NCI-H1417 (cell line): ENCODE measurements around the gene CH25H.

Experiments used
- DNase-seq, 3 experiments: peaks; one replicate each; lab custom pipeline; 2025; lab: John Stamatoyannopoulos, UW

Gene CH25H

DNA sequence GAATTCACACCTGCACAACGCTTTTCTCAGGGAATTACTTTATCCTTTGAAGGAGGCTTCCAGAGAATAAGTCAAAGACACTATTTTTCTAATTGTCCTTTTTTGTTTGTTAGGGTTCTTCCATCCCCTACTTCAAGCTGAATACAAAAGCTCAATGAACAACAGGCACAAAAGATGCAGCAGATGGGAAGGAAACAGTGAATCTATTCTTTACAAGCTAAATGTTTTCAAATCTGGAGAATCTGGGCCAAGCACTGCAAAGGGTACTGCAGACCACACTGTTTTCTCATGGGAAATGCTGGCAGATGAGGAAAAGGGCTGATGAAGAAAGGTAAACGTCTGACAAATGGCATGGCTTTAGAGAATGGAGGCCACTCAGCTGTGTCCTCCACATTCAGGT is 25.9 kb upstream of the CH25H start:
- DNase-seq, result no peak

DNA sequence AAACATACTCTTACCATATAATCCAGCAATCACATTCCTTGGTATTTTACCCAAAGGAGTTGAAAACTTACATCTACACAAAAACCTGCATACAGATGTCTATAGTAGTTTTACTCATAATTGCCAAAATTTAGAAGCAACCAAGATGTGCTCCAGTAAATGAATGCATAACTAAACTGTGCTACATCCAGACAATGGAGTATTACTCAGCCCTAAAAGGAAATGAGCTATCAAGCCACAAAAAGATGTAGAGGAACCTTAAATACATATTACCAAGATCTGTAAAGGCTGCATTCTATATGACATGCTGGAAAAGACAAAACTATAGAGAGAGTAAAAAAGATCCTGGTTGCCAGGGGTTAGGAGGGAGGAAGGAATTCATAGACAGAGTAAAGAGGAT is 21.8 kb upstream of the CH25H start:
- DNase-seq, result no peak

DNA sequence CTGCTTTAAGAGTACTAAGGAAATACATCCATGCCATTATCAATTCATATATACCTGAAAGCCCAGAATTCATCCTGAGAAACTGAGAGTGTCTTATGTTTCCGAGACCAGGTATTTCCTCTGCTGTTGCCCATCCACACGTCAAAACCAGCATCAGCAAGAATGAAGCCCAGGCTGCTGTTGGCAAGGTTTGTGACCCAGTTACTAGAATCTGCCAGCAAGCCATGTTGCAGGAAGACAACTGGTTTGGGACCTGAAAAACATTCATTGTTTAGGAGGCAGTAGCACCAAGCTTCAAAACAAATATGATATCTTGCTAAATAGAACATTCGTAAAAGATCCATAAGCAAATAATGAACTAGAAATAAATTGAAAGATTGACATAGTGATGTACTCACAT is 21.0 kb upstream of the CH25H start:
- no peak for DNase-seq

DNA sequence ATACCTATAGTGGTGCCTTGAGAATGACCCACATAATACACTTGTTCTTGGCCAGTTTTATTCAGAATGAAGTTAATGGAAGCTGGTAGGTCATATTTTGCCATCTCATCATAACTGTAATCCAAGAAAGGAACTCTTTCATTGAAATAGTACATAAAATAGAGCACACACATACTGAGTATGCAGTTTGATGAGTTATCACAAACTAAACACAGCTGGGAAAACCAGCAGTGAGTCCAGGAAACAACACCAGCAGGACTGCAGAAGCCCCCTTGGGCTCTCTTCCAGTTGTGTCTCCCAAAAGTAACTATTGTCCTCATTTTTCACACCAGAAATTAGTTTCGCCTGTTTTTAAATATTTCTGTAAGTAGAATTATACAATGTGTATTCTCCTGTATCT is 19.8 kb upstream of the CH25H start:
- no peak for DNase-seq

DNA sequence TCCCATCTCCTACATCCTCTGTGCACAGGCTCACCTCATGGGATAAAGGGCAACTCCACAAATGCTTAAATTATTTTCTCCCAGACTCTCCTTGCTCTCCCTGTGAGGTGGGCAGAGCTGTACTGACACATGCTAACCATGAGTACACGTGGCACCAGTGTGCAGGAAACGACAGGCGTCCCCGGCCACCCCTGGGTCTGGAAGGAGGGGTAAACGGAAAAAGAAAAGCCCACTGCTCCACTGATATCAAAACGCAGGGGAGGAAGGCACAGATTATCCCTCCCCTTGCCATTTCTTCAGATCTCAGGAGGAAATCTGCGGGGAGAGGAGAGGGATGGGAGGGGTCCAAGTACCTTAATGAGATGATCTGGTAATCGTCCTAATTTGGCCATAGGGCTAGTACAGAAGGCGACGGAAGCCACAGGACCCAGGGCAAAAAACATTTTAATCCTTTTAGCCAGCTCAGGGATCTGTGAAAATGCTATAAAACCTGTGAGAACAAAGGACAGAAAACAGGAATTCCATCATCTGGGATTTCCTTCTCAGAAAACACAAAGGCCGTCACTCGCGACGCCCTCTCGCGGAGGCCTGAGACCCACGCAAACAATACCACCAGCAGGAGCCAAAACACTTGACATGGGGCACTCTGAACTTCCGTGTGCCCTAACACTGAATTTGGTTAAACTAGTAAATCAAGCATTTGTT is 17.8 kb upstream of the CH25H start:
- peak in 2 of 3 experiments; percentile 18 to 51 for DNase-seq

DNA sequence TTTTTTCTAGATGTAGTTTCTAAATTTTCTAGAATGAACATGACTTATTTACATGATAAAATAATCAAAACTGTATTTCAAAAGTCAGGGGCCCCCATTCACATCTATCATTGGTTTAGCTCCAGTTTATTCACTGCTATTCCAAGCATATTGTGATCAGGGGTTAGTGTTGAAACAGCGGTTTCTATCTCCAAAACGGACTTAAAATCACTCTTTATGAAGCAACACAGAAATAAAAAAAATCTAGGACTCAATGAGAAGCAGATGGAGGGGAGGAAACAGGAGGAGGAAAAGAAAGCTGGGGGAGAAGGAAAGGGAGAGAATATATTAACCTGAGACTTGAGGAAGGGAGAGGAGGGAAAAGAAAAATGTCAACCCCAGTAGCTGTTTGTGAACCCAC is 14.8 kb upstream of the CH25H start:
- DNase-seq, result no peak

DNA sequence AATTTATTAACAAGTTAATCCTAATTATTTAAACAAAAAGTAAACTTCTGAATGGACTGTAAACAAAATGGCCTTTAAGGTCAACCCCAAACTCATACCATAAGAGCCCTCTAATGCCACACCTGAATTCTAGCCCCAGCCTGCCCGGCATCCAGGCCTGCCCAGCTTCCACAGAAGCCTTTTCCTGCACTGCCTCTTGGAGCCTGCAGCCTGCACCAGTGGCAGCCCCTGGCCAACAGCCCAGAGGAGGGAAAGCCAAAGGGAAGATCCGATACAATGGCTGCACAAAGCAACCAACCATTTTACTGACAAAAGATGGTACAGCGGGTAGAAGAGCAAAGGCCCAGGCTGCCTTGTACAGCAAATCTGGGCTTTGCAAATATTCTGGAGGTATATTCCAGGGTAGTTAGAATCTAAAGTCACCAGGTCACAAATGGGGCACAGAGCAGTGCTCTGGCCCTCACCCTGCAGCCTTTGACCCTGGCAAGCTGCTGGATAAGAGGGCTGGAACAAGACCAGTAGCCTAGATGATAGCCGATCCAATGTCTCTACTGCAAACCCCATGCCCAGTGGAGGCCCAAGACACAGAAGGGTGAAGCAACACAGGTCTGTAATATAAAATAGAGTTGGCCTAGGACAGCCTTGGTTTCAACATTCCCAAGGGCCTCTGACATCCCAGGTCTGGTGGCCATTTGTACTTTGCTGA is 12.5 kb upstream of the CH25H start:
- no peak for DNase-seq

DNA sequence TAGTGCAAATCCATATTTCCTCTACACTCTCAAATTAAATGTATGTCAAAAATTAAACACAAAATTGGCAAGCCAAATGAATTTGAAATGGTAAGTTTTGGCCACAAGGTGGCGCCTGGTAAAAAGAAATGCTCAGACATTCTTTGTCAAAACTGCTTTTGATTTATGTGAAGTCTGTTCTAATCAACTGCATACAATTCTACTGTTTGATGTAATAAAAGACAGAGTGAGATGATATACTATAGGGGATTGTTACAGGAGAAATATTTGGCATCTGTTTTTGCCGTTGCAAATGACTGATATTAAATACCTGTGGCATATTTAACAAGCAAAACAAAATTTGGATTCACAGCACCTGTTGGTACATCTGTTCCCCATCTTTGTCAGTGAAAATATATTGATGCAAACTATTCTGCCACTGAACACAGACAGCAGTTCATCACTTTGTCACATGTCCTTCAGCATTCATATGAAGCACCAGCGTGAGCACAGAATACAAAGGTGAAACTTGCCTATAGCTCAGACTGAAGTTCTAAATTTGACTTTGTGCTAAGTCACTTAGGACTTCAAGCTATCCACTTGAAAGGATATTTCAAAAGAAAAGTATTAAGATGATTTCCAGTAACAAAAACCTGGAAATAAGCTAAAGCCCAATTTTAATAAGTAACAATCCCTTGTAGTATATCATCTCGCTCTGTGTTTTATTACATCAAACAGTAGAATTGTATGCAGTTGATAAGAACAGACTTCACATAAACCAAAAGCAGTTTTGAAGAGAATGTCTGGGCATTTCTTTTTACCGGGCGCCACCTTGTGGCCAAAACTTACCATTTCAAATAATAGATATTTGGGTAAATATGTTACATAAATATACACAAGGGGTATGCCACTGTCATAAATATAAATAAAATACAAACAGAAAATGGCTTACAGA is 10.2 kb upstream of the CH25H start:
- peak; percentile 40 to 74 (median 41) for DNase-seq

DNA sequence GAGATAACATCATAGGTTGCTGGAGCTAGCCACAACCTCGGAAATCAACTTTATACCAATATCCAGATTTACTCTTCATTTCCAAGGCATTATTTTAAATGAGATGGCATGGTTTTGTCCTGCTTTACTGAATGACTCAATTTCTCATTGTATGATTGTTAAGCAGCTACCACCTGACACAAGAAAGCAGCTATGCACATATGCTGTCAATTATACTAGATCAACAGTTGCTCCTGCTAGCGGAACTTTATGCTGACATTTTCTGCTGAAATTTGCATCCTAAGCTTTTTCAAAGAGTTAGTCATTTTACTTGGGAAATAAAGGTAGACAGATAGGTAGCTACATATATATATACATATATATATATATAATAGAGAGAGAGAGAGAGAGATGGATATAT is 8.9 kb upstream of the CH25H start:
- DNase-seq, result no peak

DNA sequence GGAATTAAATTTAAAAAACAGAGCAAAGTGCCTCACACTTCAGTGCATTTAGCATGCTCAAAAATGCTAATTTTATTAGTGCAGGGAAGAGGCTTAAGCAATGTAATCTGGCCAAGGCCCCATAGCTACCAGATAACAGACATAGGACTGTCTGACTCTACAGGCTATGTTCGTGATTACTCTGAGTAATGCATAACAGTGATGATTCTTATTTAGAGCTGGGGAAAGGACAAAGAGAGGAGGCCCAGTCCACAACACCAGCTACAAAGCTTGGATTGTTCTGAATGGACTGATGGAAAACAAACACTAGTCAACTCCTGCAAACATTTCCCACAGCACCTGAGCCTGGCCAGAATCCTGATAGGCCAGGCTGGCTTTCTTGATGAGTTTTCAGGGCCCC is 8.4 kb upstream of the CH25H start:
- no peak for DNase-seq

DNA sequence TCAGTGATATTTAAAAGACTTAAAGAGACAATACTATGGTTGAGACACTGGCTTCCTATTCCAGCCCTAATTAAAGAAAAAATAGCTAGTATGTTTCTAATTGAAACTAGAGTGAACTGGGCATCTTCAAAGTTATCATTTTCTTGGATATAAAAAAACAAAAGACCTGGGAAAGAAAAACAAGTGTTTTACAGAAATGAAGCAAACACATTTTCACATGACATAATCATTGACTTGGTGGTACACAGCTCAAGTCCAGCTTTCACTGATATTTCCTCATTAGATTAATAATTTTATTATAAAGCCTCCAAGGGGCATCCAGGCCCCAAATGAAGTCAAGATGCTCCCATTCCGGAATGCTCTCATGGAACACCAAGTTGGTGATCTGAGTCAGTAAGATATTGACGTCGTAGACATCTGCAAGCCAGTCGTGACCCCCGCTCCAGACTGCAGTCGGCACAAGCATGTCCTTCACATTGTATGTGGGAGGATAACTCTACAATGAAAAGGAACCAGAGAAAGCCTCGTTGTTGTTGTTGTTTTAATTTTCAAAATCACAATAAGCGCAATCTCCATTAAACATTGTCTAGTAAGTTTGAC is 7.5 kb upstream of the CH25H start:
- no peak for DNase-seq

DNA sequence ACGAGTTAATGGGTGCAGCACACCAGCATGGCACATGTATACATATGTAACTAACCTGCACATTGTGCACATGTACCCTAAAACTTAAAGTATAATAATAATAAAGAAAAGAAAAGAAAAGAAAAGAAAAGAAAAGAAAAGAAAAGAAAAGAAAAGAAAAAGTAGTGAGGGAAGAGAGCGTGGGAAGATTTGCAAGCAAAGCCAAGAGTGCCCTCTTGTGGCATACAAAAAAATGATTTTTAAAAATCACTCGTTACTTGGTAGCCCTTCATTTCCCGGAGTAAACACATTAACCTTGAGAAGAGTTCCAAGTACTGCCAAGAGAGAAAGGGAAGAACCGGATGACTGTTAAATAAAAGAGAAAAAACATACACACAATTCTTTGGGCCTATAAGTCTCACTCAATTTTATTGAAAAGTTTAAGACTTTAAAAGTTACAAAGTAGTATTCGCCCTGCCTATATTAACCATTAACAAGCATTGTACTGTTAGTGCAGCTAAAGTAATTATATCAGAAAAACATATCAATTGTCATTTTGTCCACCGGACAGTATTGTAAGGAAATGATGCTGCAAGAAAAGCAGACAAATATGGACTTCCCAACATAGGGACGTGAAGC is 6.2 kb upstream of the CH25H start:
- peak in 2 of 3 experiments; percentile 1 to 36 for DNase-seq

DNA sequence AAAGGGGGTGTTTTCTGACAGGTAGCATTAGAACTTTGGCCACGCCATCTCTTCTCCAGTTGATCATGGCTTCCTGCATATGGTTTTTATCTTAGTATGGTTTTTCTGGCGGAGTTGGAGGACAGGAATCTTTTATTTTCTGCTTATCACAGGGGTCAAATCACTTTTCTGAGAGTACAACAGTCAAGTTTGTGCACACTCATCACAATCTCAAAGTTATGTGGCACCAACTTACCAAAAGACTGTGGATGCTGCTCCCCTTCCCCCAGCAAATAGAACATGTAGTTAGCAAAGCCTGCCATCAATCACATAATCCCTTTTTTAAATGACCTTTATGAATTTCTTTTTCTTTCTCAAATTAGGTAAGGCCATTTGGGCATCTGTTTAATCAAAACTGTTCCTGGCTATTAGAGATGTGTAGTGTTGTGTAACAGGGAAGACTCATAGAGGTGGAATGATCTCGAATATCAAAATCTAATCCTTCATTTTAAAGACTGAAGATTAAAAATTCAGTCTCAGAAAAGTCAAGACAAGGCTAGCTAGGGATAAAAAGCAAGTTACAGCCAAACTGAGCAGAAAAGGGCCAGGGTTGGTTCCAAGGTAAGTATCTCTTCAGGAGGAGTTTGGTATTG is 3.8 kb upstream of the CH25H start:
- no peak for DNase-seq

DNA sequence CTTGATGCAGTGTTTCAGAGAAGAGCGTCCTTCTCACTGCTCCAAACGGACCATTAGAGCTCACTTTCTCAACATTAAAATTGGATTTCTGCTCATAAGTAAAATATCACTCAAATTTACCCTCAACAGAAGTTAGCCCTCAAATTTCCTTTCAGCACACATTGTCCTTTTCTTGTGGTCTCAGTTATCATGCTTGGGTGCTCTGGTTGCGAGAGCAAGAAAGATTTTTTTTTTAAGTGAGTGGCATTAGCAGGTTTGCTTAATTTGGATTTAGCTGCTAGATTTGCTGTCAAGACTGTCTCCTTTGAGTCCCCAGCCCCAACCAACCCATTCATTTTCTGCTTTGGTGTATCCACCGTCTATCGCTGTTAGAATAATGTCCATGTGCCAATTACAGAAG is 2.6 kb upstream of the CH25H start:
- DNase-seq, result no peak

DNA sequence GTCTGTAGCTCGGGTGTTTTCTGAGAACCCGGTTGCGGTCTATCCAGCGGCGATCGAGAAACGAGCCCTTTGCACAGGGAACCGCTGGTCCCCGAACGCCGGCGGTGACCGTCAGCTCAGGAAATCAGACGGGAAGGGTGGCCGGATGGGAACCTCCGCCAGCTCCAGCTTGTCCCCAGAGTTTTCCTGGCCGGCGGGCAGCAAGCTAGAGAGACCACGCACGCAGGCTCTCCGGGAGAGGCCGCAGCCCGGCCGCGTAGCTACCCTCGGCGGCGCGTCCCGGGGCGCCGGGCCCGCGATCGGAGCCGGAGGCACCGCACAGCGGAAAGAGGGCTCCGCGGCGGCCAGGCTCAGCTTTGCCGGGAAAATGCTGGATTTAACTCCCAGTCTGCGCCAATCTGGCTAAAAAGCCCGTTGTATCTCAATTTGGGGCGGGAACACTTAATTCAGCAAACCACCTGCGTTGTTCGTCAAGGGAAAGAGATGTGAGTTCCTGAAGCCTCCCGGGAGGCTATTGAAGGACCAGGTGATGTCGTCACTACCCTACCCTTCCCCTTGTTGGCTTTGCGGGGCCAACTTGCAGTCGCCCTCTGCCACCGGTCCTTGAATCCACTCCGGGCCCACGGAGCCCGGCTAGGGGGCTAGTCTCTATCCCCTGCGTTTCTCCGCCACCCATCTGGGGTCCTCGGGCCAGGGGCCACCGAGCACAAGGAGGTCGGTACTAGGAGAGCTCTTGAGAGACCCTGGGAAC is 859 bp upstream of the CH25H start:
- peak in 2 of 3 experiments; percentile 55 to 60 for DNase-seq

DNA sequence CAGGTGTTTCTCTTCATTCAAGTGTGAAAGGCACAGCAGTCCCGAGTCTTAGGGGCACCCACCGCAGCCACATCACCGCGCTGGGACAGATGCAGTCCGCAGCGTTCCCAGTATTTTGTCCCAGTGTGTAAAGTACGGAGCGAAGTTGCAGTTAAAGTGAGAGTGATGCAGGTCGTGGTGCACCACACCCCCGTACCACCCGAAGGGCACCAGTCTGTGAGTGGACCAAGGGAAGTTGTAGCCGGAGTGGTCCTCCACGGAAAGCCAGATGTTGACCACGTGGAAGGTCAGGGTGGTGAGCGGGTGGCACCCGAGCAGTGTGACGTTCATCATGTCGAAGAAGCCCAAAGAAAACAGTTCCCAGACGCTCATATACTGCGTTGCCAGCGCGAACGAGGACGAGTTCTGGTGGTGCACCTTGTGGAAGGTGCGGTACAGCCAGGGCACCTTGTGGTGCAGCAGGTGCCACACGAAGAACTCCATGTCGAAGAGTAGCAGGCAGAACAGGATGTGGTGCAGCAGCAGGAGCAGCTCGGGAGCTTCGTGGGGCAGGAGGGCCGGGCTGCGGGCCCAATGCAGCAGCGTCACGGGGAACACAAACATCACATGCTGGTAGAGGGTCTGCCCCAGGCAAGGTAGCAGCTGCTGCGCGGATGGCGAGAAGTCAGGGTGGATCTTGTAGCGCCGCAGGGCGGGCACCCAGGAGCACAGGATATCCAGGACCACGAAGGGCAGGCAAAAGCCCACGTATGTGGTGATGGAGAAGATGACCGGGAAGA is 526 bp downstream of the CH25H start:
- peak in 2 of 3 experiments; percentile 63 to 68 for DNase-seq

DNA sequence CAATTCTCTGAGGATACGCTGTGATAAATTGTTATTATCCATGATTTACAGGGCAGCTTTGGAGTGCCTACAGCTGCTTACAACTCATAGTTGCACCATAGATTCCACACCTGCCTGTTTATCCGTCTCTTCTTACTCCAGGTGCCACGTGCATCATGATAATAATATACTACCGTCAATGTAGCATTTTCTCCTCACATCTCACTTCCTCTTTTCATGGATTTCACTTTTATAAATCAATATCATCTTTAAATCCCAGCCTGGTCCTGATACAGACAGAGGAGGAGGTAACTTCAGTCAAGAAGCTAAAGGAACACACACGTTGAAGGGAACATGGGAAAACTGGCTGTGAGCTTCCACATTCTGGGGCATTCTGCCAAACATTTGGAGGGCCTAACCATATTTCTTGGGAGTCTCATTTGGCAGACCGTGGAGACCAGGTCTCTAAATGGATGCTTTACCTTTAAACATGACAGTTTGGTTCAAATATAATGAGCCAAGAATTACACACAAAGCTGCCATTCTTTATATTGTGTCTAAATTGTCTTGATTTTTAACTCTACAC is 2.4 kb downstream of the CH25H start:
- DNase-seq, result peak in 2 of 3 experiments; percentile 12 to 38

DNA sequence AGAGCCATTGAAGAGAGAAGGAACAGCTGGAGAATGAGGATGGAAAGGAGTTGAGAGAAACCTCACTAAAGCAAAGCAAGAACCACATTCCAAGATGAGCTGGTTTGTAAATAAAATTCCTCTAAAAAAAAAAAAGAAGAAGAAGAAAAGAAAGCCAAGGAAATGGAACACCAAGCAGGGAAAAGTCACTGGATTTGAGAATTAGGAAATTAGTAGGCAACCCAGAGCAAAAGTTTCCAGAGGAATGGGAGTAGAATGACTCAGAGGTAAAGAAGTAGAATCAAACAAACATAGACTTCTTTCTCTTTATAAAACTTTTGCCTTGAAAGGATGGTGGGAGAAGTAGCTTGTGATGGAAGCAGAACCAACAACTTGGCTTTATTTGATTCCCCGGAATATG is 3.9 kb downstream of the CH25H start:
- no peak for DNase-seq

DNA sequence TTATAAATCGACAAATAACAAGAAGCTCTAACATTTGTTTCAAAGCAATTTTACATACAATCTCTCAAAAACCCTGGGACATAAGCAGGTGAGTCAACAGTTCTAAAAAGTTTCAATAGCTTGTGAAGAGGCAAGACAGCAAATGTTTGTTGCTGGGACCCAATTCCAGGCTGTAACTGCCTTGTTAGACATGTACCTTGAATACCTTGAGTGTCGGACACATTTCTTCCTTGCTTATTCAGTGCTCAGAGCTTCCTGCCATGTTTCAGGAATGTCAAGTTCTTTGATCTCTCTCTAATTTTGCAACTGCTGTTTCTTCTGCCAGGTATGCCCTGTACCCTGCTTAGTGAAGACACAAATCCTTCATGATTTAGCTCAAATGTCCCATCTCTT is 5.1 kb downstream of the CH25H start:
- no peak for DNase-seq
